ACC112 (cell line): ENCODE data around the gene ARL1.
"Not testable (repeated sequence)": the region's sequence is repeated elsewhere in the genome, so short reads cannot be mapped to it uniquely, and the experiment has no call there.

Experiments
- H2AFZ ChIP-seq: fragments of 200-600 bp; sonication (generic); one replicate; pipeline ENCODE4 v1.6.0; 2017; ENCODE audit warnings: antibody characterized with exemption, low read length; ENCODE audit not compliant: unreplicated experiment
- H3K27ac ChIP-seq: fragments of 200-600 bp; sonication (generic); 2 replicates; pipeline ENCODE4 v1.5.1; 2014; ENCODE audit warnings: low read depth, mild to moderate bottlenecking, antibody characterized with exemption, low read length, moderate library complexity
- H3K27me3 ChIP-seq: fragments of 200-600 bp; sonication (generic); 2 replicates; pipeline ENCODE4 v1.6.1; 2014; ENCODE audit warnings: mild to moderate bottlenecking, antibody characterized with exemption, low read length, moderate library complexity, mixed read lengths; ENCODE audit not compliant: insufficient read depth
- H3K36me3 ChIP-seq: fragments of 200-600 bp; sonication (generic); 2 replicates; pipeline ENCODE4 v1.6.1; 2016; ENCODE audit warnings: mild to moderate bottlenecking, antibody characterized with exemption, low read length, moderate library complexity, mixed read lengths; ENCODE audit not compliant: insufficient read depth
- H3K4me1 ChIP-seq: fragments of 200-600 bp; sonication (generic); one replicate; pipeline ENCODE4 v1.6.1; 2016; ENCODE audit warnings: low read length, mixed read lengths; ENCODE audit not compliant: insufficient read depth, unreplicated experiment, control insufficient read depth
- H3K4me3 ChIP-seq: fragments of 200-600 bp; sonication (generic); 2 replicates; pipeline ENCODE4 v1.5.1; 2014; ENCODE audit warnings: mild to moderate bottlenecking, low read depth, low read length
- H3K79me2 ChIP-seq: fragments of 200-600 bp; sonication (generic); one replicate; pipeline ENCODE4 v1.6.0; 2016; ENCODE audit warnings: low read length; ENCODE audit not compliant: control insufficient read depth, unreplicated experiment, insufficient read depth

The ARL1 gene

DNA sequence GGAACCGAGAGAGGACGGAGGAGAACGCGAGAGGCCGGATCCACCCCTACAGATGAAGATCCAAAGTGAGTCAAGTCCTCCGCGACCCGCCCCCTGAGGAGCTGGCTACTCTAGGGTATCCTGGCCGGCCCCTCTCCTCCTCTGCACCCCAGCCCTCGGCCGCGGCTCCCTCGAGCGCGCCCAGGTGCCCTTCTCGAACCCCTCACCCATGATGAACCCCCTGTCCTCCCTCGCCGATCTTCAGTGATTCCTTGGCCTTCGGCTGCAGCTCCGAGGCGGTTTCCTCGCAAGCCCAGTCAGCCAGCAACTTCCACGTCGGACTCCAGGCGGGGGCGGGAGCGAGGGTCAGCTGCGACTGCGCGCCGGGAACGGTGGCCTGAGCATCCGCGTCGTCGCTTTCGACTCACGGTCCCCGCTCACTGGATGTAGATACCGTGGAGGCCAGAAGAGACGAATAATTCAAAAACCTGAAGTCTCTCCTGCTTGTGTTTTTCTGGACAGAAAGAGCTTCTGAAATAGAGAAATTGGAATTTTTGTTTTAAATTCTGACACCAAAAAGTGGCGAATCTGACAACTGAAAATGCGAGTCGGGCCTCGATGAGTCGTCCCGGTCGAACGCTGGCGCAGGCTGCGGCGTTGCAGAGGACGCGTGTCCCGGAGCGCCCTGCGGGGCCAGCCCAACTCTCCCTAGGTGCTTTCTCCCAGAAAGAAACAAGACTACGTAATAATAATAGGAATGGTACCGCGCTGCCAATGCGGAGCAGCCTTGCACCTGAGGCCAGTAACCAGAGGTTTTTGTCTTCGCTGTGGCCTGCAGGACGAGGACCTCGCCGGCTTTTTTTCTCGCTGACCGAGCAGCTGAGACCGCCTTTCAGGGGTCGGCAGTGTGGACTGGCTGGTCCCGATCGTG, at the start of gene ARL1:
TSS of gene ARL1 (minus strand) at position 337 of the 910 bp plus-strand sequence. CDS start at position 210, 127 bp downstream.
- H3K79me2 ChIP-seq = peaks cover 39% of the 10 kb centered on the region
- no peaks in the 10 kb centered on the region for H3K36me3 ChIP-seq
- peak within 1 kb of the TSS; percentile 91 for H3K4me3 ChIP-seq
- H3K27me3 ChIP-seq = 0 out of 2 replicates have a peak, but pooled peaks cover 3% of the 10 kb centered on the region
- peak within 1 kb of the TSS; percentile 94 for H2AFZ ChIP-seq
- H3K27ac ChIP-seq = peak within 1 kb of the TSS; percentile 90
- peaks cover 15% of the 10 kb centered on the region for H3K4me1 ChIP-seq

DNA sequence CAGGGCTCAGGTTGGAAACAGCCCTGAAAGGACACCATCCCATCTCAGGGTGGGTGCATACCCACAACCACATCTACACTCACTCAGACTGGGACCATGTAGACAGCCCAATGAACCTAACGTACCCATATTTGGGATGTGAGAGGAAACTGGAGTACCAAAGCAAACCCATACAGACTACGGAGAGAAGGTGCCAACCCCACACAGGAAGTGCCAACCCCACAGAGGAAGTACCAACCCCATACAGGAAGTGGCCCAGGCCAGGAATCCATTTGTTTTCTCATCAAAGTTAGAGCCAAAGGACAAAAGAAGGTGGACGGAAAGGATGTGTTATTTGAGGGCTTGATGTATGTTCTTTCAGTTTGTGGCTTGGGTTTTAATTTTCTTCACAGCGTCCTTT, 48.1 kb upstream of the ARL1 start:
- H3K27ac ChIP-seq = no peak overlapping the region
- H3K4me1 ChIP-seq = peaks cover 8% of the 10 kb centered on the region
- H3K79me2 ChIP-seq = no peaks in the 10 kb centered on the region
- H3K27me3 ChIP-seq = no peaks in the 10 kb centered on the region
- no peaks in the 10 kb centered on the region for H3K36me3 ChIP-seq
- no peak overlapping the region for H3K4me3 ChIP-seq
- H2AFZ ChIP-seq = no peak overlapping the region

DNA sequence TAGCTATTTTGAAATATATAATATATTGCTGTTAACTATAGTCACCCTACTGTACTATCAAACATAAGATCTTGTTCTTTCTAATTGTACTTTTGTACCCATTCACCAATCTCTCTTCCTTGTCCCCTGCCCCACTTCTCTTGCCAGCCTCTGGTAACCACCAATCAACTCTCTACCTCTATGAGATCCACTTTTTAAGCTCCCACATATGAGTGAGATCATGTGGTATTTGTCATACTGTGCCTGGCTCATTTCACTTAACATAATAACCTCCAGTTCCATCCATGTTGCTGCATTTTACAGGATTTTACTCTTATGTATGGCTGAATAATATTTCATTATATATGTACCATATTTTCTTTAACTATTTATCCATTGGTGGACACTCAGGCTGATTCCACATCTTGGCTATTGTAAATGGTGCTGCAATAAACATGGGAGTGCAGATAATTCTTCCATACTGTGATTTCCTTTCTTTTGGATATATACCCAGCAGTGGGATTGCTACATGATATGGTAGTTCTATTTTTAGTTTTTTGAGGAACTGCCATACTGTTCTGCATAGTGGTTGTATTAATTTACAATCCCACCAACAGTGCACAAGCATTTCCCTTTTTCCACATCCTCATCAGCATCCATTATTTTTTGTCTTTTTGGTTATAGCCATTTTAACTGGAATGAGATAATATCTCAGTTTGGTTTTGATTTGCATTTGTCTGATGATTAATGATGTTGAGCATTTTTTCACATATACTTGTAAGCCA, 34.1 kb upstream of the ARL1 start:
- peaks cover 8% of the 10 kb centered on the region for H3K27me3 ChIP-seq
- H2AFZ ChIP-seq = no peak overlapping the region
- no peak overlapping the region for H3K27ac ChIP-seq
- H3K4me1 ChIP-seq = no peaks in the 10 kb centered on the region
- H3K36me3 ChIP-seq = no peaks in the 10 kb centered on the region
- H3K4me3 ChIP-seq = no peak overlapping the region
- no peaks in the 10 kb centered on the region for H3K79me2 ChIP-seq

DNA sequence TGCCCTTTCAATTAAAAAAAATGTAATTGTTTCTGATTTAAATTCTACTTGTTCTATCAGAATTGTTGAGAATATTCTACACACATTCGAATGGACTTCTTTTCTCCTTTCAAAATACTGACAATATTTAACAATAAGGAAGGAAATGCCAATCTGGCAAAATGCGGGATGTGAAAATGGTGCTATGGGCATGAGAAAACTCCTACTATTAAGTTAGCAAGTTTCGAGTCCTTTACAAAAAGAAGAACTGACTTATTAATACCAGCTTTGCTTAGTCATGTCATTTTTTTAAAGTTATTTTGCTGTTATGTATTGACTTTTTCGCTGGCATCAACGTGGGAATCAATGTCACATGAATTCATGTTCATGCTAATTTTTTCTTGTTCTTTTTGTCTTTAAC, 31.7 kb upstream of the ARL1 start:
- Histone ChIP-seq H3K4me1 (no peaks in the 10 kb centered on the region), H3K79me2 (no peaks in the 10 kb centered on the region), H3K27ac (no peak overlapping the region), H3K27me3 (peaks cover 11% of the 10 kb centered on the region), H2AFZ (no peak overlapping the region), H3K4me3 (no peak overlapping the region), H3K36me3 (no peaks in the 10 kb centered on the region)

DNA sequence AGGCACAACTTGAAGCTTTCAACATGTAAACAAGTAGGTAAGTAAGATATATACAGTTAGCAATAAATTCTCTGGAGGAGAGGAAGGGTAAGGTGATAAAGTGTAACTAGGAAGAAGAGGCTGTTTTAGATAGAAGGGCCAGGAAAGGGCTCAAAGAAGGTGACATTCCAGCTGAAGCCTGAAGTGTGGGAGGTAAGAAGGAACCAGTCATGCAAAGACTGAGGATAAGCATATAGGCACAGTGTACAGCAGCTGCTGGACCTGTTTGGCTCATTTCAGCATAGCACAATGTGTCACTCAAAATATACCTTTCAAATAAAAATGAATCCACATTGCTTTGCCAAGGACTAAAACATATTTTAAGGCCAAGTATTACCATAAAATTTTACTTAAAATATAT, 28.6 kb upstream of the ARL1 start:
- H3K4me1 ChIP-seq = no peaks in the 10 kb centered on the region
- H3K4me3 ChIP-seq = no peak overlapping the region
- H3K36me3 ChIP-seq = no peaks in the 10 kb centered on the region
- H2AFZ ChIP-seq = no peak overlapping the region
- H3K79me2 ChIP-seq = no peaks in the 10 kb centered on the region
- H3K27me3 ChIP-seq = peaks cover 16% of the 10 kb centered on the region
- H3K27ac ChIP-seq = no peak overlapping the region

DNA sequence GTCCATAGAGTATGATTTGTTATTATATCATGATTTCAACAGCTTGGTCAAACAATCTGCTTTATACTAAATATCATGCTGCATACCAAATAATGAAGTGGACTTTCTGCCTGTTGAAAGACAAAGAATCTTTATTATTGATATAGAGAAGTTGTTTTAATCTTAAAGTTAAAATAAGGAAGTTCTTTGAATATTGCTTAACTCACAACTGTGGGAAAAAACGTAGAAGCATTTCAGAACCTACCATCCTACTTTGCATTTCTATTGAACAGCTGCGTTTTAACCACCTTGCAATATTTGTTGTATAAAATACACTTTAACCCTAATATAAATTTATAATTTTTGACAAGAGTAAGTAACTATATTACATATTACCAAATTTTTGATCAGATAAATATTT, 22.9 kb upstream of the ARL1 start:
- Histone ChIP-seq H3K4me3 (no peak overlapping the region), H3K27ac (no peak overlapping the region)

DNA sequence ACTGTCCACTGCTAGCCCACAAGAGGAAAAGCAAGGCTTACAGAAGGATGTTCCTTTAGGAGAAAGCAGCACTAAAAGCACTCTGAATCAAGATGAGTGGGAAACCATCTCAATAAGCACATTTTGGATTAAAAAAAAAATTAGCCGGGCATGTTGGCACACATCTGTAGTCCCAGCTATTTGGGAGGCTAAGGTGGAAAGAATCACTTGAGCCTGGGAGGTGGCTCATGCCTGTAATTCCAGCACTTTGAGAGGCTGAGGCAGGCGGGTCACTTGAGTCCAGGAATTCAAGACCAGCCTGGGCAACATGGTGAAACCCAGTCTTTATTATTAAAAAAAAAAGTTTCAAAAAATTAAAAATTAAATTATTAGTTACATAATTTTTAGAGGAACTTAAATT, 17.0 kb upstream of the ARL1 start:
- Histone ChIP-seq H3K4me1 (no peaks in the 10 kb centered on the region), H2AFZ (no peak overlapping the region), H3K4me3 (no peak overlapping the region), H3K27me3 (no peaks in the 10 kb centered on the region), H3K27ac (no peak overlapping the region), H3K79me2 (no peaks in the 10 kb centered on the region), H3K36me3 (no peaks in the 10 kb centered on the region)

More for the DNA sequence above, 22.9 kb upstream of the ARL1 start:
- H2AFZ ChIP-seq = no peak overlapping the region
- H3K27me3 ChIP-seq = peaks cover 12% of the 10 kb centered on the region; the same call in 1 of the 2 replicates
- no peaks in the 10 kb centered on the region for H3K36me3 ChIP-seq
- H3K4me1 ChIP-seq = no peaks in the 10 kb centered on the region
- H3K79me2 ChIP-seq = no peaks in the 10 kb centered on the region

DNA sequence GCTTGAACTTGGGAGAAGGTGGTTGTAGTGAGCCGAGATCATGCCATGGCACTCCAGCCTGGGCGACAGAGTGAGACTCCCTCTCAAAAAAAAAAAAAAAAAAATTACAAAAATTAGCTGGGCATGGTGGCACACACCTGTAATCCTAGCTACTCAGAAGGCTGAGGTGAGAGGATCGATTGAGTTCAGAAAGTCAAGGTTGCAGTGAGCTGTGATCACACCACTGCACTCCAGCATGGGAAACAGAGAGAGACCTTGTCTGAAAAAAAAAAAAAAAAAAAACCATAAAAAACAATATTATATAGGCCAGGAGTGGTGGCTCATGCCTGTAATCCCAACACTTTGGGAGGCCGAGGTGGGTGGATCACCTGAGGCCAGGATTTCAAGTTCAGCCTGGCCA, 14.5 kb upstream of the ARL1 start:
- H3K4me3 ChIP-seq, H3K4me1 ChIP-seq, H3K36me3 ChIP-seq, H3K79me2 ChIP-seq, H3K27me3 ChIP-seq, H3K27ac ChIP-seq, H2AFZ ChIP-seq: not testable (repeated sequence)

DNA sequence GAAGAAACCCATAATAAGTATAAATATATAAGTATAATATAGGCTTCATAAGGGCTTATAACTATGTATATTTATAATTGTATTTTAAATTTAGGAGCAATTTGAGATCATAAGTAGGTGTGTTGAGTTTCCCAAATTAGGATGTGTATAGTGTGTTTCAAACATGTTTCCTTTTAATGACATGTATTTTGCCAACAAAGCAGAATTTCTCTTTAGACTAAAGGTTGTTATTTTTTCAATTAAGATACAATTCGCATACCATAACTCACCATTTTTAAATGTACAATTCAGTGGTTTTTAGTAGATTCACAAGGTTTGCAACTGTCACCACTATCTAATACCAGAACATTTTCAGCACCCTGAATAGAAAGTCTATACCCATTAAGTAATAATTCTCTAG, 7.7 kb upstream of the ARL1 start:
- Histone ChIP-seq H3K36me3 (no peaks in the 10 kb centered on the region), H3K27me3 (0 out of 2 replicates have a peak, but pooled peaks cover 3% of the 10 kb centered on the region), H3K27ac (no peak overlapping the region), H3K4me3 (no peak overlapping the region), H3K4me1 (no peaks in the 10 kb centered on the region), H2AFZ (no peak overlapping the region), H3K79me2 (no peaks in the 10 kb centered on the region)

DNA sequence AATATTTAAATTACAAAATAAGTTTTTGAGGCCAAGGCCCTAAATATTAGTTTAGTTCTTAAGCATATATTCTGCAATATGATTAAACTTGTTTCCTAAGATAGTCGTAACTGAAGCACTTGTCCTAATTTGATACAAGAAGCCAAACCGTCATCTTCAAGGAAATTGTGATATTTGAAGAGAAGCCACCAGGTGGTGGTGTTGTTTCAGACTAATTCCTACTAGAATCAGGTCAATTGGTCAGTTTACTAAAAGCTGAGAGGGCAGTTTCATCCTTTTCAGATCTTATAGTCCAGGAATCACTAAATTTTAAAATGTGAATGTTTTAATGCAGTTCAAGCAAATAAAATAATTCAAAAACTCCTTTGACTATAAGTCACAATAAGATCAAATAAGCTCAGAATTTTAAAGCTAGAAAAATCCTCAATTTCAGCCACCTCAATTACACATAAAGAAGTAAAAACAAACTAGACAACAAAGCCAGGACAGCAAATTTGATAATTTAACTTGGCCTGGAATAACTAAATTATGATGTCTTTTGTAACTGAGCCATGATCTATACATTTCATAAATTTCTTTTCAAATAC, 7.1 kb upstream of the ARL1 start:
- no peak overlapping the region for H3K27ac ChIP-seq

More for the DNA sequence above, 7.1 kb upstream of the ARL1 start:
- H3K27me3 ChIP-seq = 0 out of 2 replicates have a peak, but pooled peaks cover 3% of the 10 kb centered on the region
- H3K4me3 ChIP-seq = no peak overlapping the region
- no peaks in the 10 kb centered on the region for H3K4me1 ChIP-seq
- H3K36me3 ChIP-seq = no peaks in the 10 kb centered on the region
- no peak overlapping the region for H2AFZ ChIP-seq
- no peaks in the 10 kb centered on the region for H3K79me2 ChIP-seq
